GM18873 (cell line): ENCODE data around the gene IPO13.

Experiments used
- ATAC-seq: cut with Tn5 transposase; IDR thresholded peaks from one replicate; pipeline ENCODE4 v1.9.1; 2021; ENCODE audit warnings: mild to moderate bottlenecking, moderate library complexity, moderate number of reproducible peaks; ENCODE audit not compliant: unreplicated experiment, low FRiP score

Gene IPO13

GRCh38 chr1:43984855-43985254 is 38.1 kb downstream of the IPO13 start:
- ATAC-seq = no peak

GRCh38 chr1:43985984-43986595 is 39.3 kb downstream of the IPO13 start:
- no peak for ATAC-seq

GRCh38 chr1:43986712-43987111 is 40.0 kb downstream of the IPO13 start:
- ATAC-seq = no peak

GRCh38 chr1:43987159-43987902 is 40.6 kb downstream of the IPO13 start:
- ATAC-seq = no peak

GRCh38 chr1:43990271-43991199 is 43.8 kb downstream of the IPO13 start:
- ATAC-seq = no peak

- ATAC-seq = no peak
Observed at GRCh38 chr1:43991200-43991475, 44.4 kb downstream of the IPO13 start.

GRCh38 chr1:43991476-43992231 is 44.9 kb downstream of the IPO13 start, which contains the start of gene CCDC24:
Gene CCDC24, plus strand, starts transcription at chr1:43991599. Its CDS starts 280 bp downstream, at chr1:43991879.
- no peak for ATAC-seq

GRCh38 chr1:43992232-43992995 is 45.7 kb downstream of the IPO13 start:
- ATAC-seq = no peak

- ATAC-seq = no peak
Observed at GRCh38 chr1:43993206-43993914, 46.6 kb downstream of the IPO13 start.

- ATAC-seq = no peak
Observed at GRCh38 chr1:43994071-43994470, 47.3 kb downstream of the IPO13 start.

- ATAC-seq = no peak
Observed at GRCh38 chr1:43994794-43995790, 48.3 kb downstream of the IPO13 start.

GRCh38 chr1:43995984-43996732 is 49.4 kb downstream of the IPO13 start:
- no peak for ATAC-seq

GRCh38 chr1:43996733-43997115 is 50.0 kb downstream of the IPO13 start:
- ATAC-seq = no peak

GRCh38 chr1:43997295-43997999 is 50.7 kb downstream of the IPO13 start:
- no peak for ATAC-seq

GRCh38 chr1:43998000-43998378 is 51.2 kb downstream of the IPO13 start:
- ATAC-seq = no peak

GRCh38 chr1:43999455-43999854 is 52.7 kb downstream of the IPO13 start:
- no peak for ATAC-seq
